ENCODE data around the gene CDC42EP4. TPM values are rescaled to one million over a fixed set of nuclear protein-coding genes. Genes with fewer than 3 reads are reported as not detected.

Gene CDC42EP4
- total and polyA plus RNA-seq, 9 of the 15 experiments (the other 6 are each of a cell fraction or from before 2014, with no cell fraction given), result 0.65 to 20.8 (median 12.3) TPM

GRCh38 chr17:73293480-73293911, 18.3 kb downstream of the CDC42EP4 start:
- no TSS peak for BruUV-seq (replicated peaks)
- Histone ChIP-seq H3K79me2 (ENCODE audit: control insufficient read depth, insufficient read depth, low read length) (peaks cover 57% of the 10 kb centered on the region; the same call in 2 of the 3 replicates), H3K9me1 (ENCODE audit: control insufficient read depth, insufficient read depth, low read length) (peaks cover 16% of the 10 kb centered on the region), H3K9ac (ENCODE audit: insufficient read depth in 1 of 2, low read depth in 2 of 2, low read length in 2 of 2) (peak overlapping the region in 1 of 2 experiments; percentile 43; a peak in 2 of 4 replicates), H3K4me3 (no peak overlapping the region), H3K27me3 (ENCODE audit: control insufficient read depth in 2 of 2, insufficient read depth in 2 of 2, low read length in 2 of 2) (no peaks in the 10 kb centered on the region), H2AFZ (ENCODE audit: low read depth, low read length) (no peak overlapping the region), H3K27ac (ENCODE audit: extremely low read depth, low read depth, low read length) (no peak overlapping the region), H3K9me3 (replicated peaks; ENCODE audit: control insufficient read depth, insufficient read depth, low read depth, low read length) (no peaks in the 10 kb centered on the region), H4K20me1 (replicated peaks; ENCODE audit: control insufficient read depth, insufficient read depth, low read length) (peaks cover 22% of the 10 kb centered on the region; the same call in 1 of the 2 replicates), H3K4me1 (replicated peaks in 1 of 2; ENCODE audit: control insufficient read depth in 2 of 2, insufficient read depth in 2 of 2, low read length in 2 of 2) (peaks cover 34 to 46% of the 10 kb centered on the region in 2 experiments), H3K36me3 (ENCODE audit: control insufficient read depth, insufficient read depth, low read length) (peaks cover 8% of the 10 kb centered on the region; the same call in 1 of the 3 replicates), H3K4me2 (ENCODE audit: insufficient read depth, low read length) (no peak overlapping the region)
- DNase-seq (ENCODE audit: extremely low read depth in 1 of 4, low spot score in 3 of 4) (no peak), ATAC-seq (no peak), FAIRE-seq (no peak)
- POLR2A ChIA-PET, result interaction anchor here (1.2 kb wide), 1 partner anchor 13 kb away, joined by 3 read pairs; no protein-coding TSS in a partner anchor
- CTCF ChIA-PET (ENCODE audit: low intra/inter-chr PET ratio), result no interaction called here
- in situ Hi-C loops (cut with MboI), result no loop called here
- 85% methylated on average over 9 of the region's 9 CpGs for WGBS (ENCODE audit: insufficient coverage, low coverage, missing lambda C conversion rate)
- TF ChIP-seq ZNF134 (CRISPR knock-in tag; conservative IDR thresholded peaks at IDR 0.05) (no peak), ZNF57 (CRISPR knock-in tag; IDR thresholded peaks at IDR 0.05) (no peak), ILK (tag; IDR thresholded peaks at IDR 0.05; ENCODE audit: borderline replicate concordance, low read depth) (no peak), CSDE1 (IDR thresholded peaks at IDR 0.05) (no peak), BMI1 (IDR thresholded peaks at IDR 0.05; ENCODE audit: low read length) (no peak)
- intact Hi-C loops (cut with micrococcal nuclease), result no loop called here

- no peaks in the 10 kb centered on the region for H3K27me3 ChIP-seq (ENCODE audit: control insufficient read depth in 2 of 2, insufficient read depth in 2 of 2, low read length in 2 of 2)
- H3K9ac ChIP-seq (ENCODE audit: insufficient read depth in 1 of 2, low read depth in 2 of 2, low read length in 2 of 2), result peak overlapping the region in 1 of 2 experiments; percentile 43; a peak in 1 of 4 replicates
- WGBS (ENCODE audit: insufficient coverage, low coverage, missing lambda C conversion rate), result 91% methylated on average over 8 of the region's 11 CpGs
- BruUV-seq (replicated peaks), result no TSS peak
- POLR2A ChIA-PET, result interaction anchor here (1.2 kb wide), 1 partner anchor 13 kb away, joined by 3 read pairs; no protein-coding TSS in a partner anchor
- FAIRE-seq, result no peak
- H3K79me2 ChIP-seq (ENCODE audit: control insufficient read depth, insufficient read depth, low read length), result peaks cover 52% of the 10 kb centered on the region; the same call in 2 of the 3 replicates
- TF ChIP-seq ZC3H11A (IDR thresholded peaks at IDR 0.05; ENCODE audit: low read depth, low read length) (no peak), HDAC1 (IDR thresholded peaks at IDR 0.05) (no peak), ZNF354B (CRISPR knock-in tag; IDR thresholded peaks at IDR 0.05) (no peak), POLR2AphosphoS5 (IDR thresholded peaks at IDR 0.05; ENCODE audit: control insufficient read depth, insufficient read depth, low read depth, low read length) (no peak), BCOR (IDR thresholded peaks at IDR 0.05) (no peak), NFYB (IDR thresholded peaks at IDR 0.05; ENCODE audit: extremely low read depth, insufficient read length) (no peak)
- no peaks in the 10 kb centered on the region for H3K9me3 ChIP-seq (replicated peaks; ENCODE audit: control insufficient read depth, insufficient read depth, low read depth, low read length)
- CTCF ChIA-PET (ENCODE audit: low intra/inter-chr PET ratio), result no interaction called here
- no peak overlapping the region for H3K4me3 ChIP-seq
- H3K27ac ChIP-seq (ENCODE audit: extremely low read depth, low read depth, low read length), result no peak overlapping the region
- ATAC-seq, result no peak
- peaks cover 8% of the 10 kb centered on the region; the same call in 1 of the 3 replicates for H3K36me3 ChIP-seq (ENCODE audit: control insufficient read depth, insufficient read depth, low read length)
- H2AFZ ChIP-seq (ENCODE audit: low read depth, low read length), result no peak overlapping the region
- intact Hi-C loops (cut with micrococcal nuclease), result no loop called here
- in situ Hi-C loops (cut with MboI), result no loop called here
- peaks cover 17% of the 10 kb centered on the region for H3K9me1 ChIP-seq (ENCODE audit: control insufficient read depth, insufficient read depth, low read length)
- peaks cover 38 to 42% of the 10 kb centered on the region in 2 experiments for H3K4me1 ChIP-seq (replicated peaks in 1 of 2; ENCODE audit: control insufficient read depth in 2 of 2, insufficient read depth in 2 of 2, low read length in 2 of 2)
- H4K20me1 ChIP-seq (replicated peaks; ENCODE audit: control insufficient read depth, insufficient read depth, low read length), result peaks cover 23% of the 10 kb centered on the region; the same call in 1 of the 2 replicates
- no peak overlapping the region for H3K4me2 ChIP-seq (ENCODE audit: insufficient read depth, low read length)
- no peak for DNase-seq (ENCODE audit: extremely low read depth in 1 of 4, low spot score in 3 of 4)
Measured at GRCh38 chr17:73293031-73293430, 18.8 kb downstream of the CDC42EP4 start.
